Hepatocyte (in vitro differentiated cells): ENCODE results near the gene CALU. TPM values are rescaled to one million over a fixed set of nuclear protein-coding genes. Genes with fewer than 3 reads are reported as not detected.

Experiments
- DNase-seq: peaks from one replicate; pipeline ENCODE4 v3.0.0-alpha.2; 2016; ENCODE audit warnings: low spot score
- H2AFZ ChIP-seq: fragments of 200-600 bp; sonication (generic); 2 replicates; pipeline ENCODE4 v1.6.0; 2016; ENCODE audit warnings: antibody characterized with exemption, mild to moderate bottlenecking
- H3K27ac ChIP-seq: fragments of 200-600 bp; sonication (generic); 2 replicates; pipeline ENCODE4 v1.5.1; 2016; ENCODE audit warnings: mild to moderate bottlenecking
- H3K27me3 ChIP-seq: fragments of 200-600 bp; sonication (generic); 2 replicates; pipeline ENCODE4 v1.6.1; 2016
- H3K36me3 ChIP-seq: fragments of 200-600 bp; sonication (generic); replicated peaks from 2 replicates; pipeline ENCODE4 v1.5.1; 2016; ENCODE audit warnings: low read depth; ENCODE audit not compliant: insufficient read depth
- H3K4me1 ChIP-seq: fragments of 200-600 bp; sonication (generic); 2 replicates; pipeline ENCODE4 v1.5.1; 2016; ENCODE audit warnings: mild to moderate bottlenecking, moderate library complexity; ENCODE audit not compliant: insufficient read depth
- H3K4me2 ChIP-seq: fragments of 200-600 bp; sonication (generic); 2 replicates; pipeline ENCODE4 v1.6.0; 2016
- H3K4me3 ChIP-seq: fragments of 200-600 bp; sonication (generic); 2 replicates; pipeline ENCODE4 v1.5.1; 2016; ENCODE audit warnings: mild to moderate bottlenecking
- H3K79me2 ChIP-seq: fragments of 200-600 bp; sonication (generic); 2 replicates; pipeline ENCODE4 v1.6.0; 2017; ENCODE audit warnings: mild to moderate bottlenecking
- H3K9me2 ChIP-seq: fragments of 200-600 bp; sonication (generic); replicated peaks from 2 replicates; pipeline ENCODE4 v1.6.0; 2017; ENCODE audit warnings: mild to moderate bottlenecking; ENCODE audit not compliant: insufficient read depth
- H3K9me3 ChIP-seq: fragments of 200-600 bp; sonication (generic); 2 replicates; pipeline ENCODE4 v1.5.1; 2016; ENCODE audit warnings: low read depth, mild to moderate bottlenecking
- H4K20me1 ChIP-seq: fragments of 200-600 bp; sonication (generic); 2 replicates; pipeline ENCODE4 v1.6.0; 2016; ENCODE audit warnings: mild to moderate bottlenecking; ENCODE audit not compliant: insufficient read depth, poor library complexity, severe bottlenecking
- CTCF ChIP-seq: fragments of 200-600 bp; sonication (generic); IDR thresholded peaks from 2 replicates; pipeline ENCODE4 v1.5.1; 2016; ENCODE audit warnings: antibody characterized with exemption, mild to moderate bottlenecking; ENCODE audit not compliant: poor library complexity
- EZH2 ChIP-seq: fragments of 200-600 bp; sonication (generic); IDR thresholded peaks from 2 replicates; pipeline ENCODE4 v1.6.1; 2016; ENCODE audit warnings: antibody characterized with exemption, mild to moderate bottlenecking, borderline replicate concordance
- EZH2phosphoT487 ChIP-seq: fragments of 200-600 bp; sonication (generic); IDR thresholded peaks from one replicate; pipeline ENCODE4 v1.6.1; 2018; ENCODE audit warnings: antibody characterized with exemption, mild to moderate bottlenecking, low read depth, moderate library complexity; ENCODE audit not compliant: unreplicated experiment, severe bottlenecking
- WGBS: methylation state at CpG from one replicate; pipeline ENCODE4 v1.1.6; 2016; ENCODE audit warnings: low lambda C conversion rate; ENCODE audit errors: missing lambda C conversion rate; 5-methylcytosine and 5-hydroxymethylcytosine counted together
- polyA plus RNA-seq: library from polyadenylated mRNA; unstranded; fragments of >200 nt; fragmentation: Nextera tagmentation; extraction: Ambion mirVana; gene quantifications from 2 replicates; pipeline ENCODE4 v1.2.1, GENCODE V29; 2016
- total RNA-seq: library from RNA; depleted of rRNA; stranded (reverse); fragments of >200 nt; gene quantifications from 2 replicates; pipeline ENCODE4 v1.2.3, GENCODE V29; 2014

The CALU gene
- total and polyA plus RNA-seq, 2 experiments from 2014 or later = 248 to 291 TPM

GRCh38 chr7:128708235-128708634 is 30.9 kb upstream of the CALU start:
- no peaks in the 10 kb centered on the region for H3K9me3 ChIP-seq
- H3K4me1 ChIP-seq = no peaks in the 10 kb centered on the region
- DNase-seq = no peak
- TF ChIP-seq EZH2 = no peak
- TF ChIP-seq EZH2phosphoT487 = no peak
- no peak for TF ChIP-seq CTCF
- no peaks in the 10 kb centered on the region for H3K9me2 ChIP-seq
- H2AFZ ChIP-seq = no peak overlapping the region
- no peaks in the 10 kb centered on the region for H4K20me1 ChIP-seq
- H3K27me3 ChIP-seq = no peaks in the 10 kb centered on the region
- no peak overlapping the region for H3K27ac ChIP-seq
- no peak overlapping the region for H3K4me2 ChIP-seq
- no peaks in the 10 kb centered on the region for H3K36me3 ChIP-seq
- 53% methylated on average over 3 of the region's 3 CpGs for WGBS
- H3K4me3 ChIP-seq = no peak overlapping the region
- no peaks in the 10 kb centered on the region for H3K79me2 ChIP-seq

GRCh38 chr7:128708824-128709223 is 30.3 kb upstream of the CALU start:
- Histone ChIP-seq H2AFZ (no peak overlapping the region), H4K20me1 (no peaks in the 10 kb centered on the region), H3K9me2 (no peaks in the 10 kb centered on the region), H3K4me1 (no peaks in the 10 kb centered on the region), H3K9me3 (no peaks in the 10 kb centered on the region), H3K4me3 (no peak overlapping the region), H3K79me2 (no peaks in the 10 kb centered on the region), H3K4me2 (no peak overlapping the region), H3K36me3 (no peaks in the 10 kb centered on the region), H3K27me3 (no peaks in the 10 kb centered on the region), H3K27ac (no peak overlapping the region)
- no peak for TF ChIP-seq EZH2
- TF ChIP-seq CTCF = no peak
- no peak for TF ChIP-seq EZH2phosphoT487
- 80% methylated on average over 3 of the region's 3 CpGs for WGBS
- DNase-seq = no peak

GRCh38 chr7:128710481-128710880 is 28.7 kb upstream of the CALU start:
- WGBS = 94% methylated on average over 6 of the region's 6 CpGs
- no peak for TF ChIP-seq CTCF
- DNase-seq = no peak

GRCh38 chr7:128713794-128714193 is 25.4 kb upstream of the CALU start:
- 91% methylated on average over 2 of the region's 2 CpGs for WGBS
- no peaks in the 10 kb centered on the region for H3K27me3 ChIP-seq
- no peak overlapping the region for H2AFZ ChIP-seq
- TF ChIP-seq EZH2 (no peak), CTCF (no peak), EZH2phosphoT487 (no peak)
- no peaks in the 10 kb centered on the region for H3K9me3 ChIP-seq
- no peak overlapping the region for H3K27ac ChIP-seq
- no peak overlapping the region for H3K4me2 ChIP-seq
- H3K79me2 ChIP-seq = no peaks in the 10 kb centered on the region
- no peaks in the 10 kb centered on the region for H3K36me3 ChIP-seq
- no peaks in the 10 kb centered on the region for H3K4me1 ChIP-seq
- no peaks in the 10 kb centered on the region for H3K9me2 ChIP-seq
- no peak overlapping the region for H3K4me3 ChIP-seq
- DNase-seq = no peak
- no peaks in the 10 kb centered on the region for H4K20me1 ChIP-seq

More at GRCh38 chr7:128710481-128710880, 28.7 kb upstream of the CALU start:
- no peak overlapping the region for H2AFZ ChIP-seq
- H3K4me1 ChIP-seq = no peaks in the 10 kb centered on the region
- H3K9me2 ChIP-seq = no peaks in the 10 kb centered on the region
- no peaks in the 10 kb centered on the region for H3K9me3 ChIP-seq
- no peak overlapping the region for H3K4me3 ChIP-seq
- H3K79me2 ChIP-seq = no peaks in the 10 kb centered on the region
- H3K27ac ChIP-seq = no peak overlapping the region
- no peaks in the 10 kb centered on the region for H4K20me1 ChIP-seq
- H3K36me3 ChIP-seq = no peaks in the 10 kb centered on the region
- no peak overlapping the region for H3K4me2 ChIP-seq
- H3K27me3 ChIP-seq = no peaks in the 10 kb centered on the region
